Kidney (tissue), 14 donors: ENCODE data around the gene CDC25A. TPM values are rescaled to one million over a fixed set of nuclear protein-coding genes. Genes with fewer than 3 reads are reported as not detected.

ENCODE experiments used
- DNase-seq, 5 donors: peaks; one replicate each; pipeline ENCODE4 v3.0.0-alpha.2; 2013 to 2020
- FAIRE-seq: peaks from 2 replicates; lab custom pipeline; 2012; peaks lifted over from hg19 to GRCh38; lab: Jason Lieb, UNC
- H3K27ac ChIP-seq, 2 donors: one replicate each; pipeline ENCODE4 v1.7.0; 2013; ENCODE audit warnings: low read depth in 2 of 2, low read length in 2 of 2, inconsistent platforms in 1 of 2
- H3K27me3 ChIP-seq: one replicate; pipeline ENCODE4 v1.7.1; 2013; ENCODE audit warnings: low read length, inconsistent platforms; ENCODE audit not compliant: control insufficient read depth, insufficient read depth
- H3K36me3 ChIP-seq, 3 donors: one replicate each; pipeline versions ENCODE4 v1.7.0 to v1.7.1; 2013; ENCODE audit warnings: low read length in 3 of 3, control low read depth in 1 of 3, inconsistent platforms in 1 of 3; ENCODE audit not compliant: insufficient read depth in 3 of 3, control insufficient read depth in 2 of 3
- H3K4me1 ChIP-seq, 3 donors: one replicate each; pipeline versions ENCODE4 v1.7.0 to v1.7.1; 2013; ENCODE audit warnings: low read length in 3 of 3, inconsistent platforms in 1 of 3, low read depth in 1 of 3; ENCODE audit not compliant: control insufficient read depth in 2 of 3, insufficient read depth in 2 of 3
- H3K4me3 ChIP-seq, 3 donors: one replicate each; pipeline versions ENCODE4 v1.7.0 to v1.8.1; 2013; ENCODE audit warnings: low read length in 3 of 3, control low read depth in 1 of 3, inconsistent platforms in 1 of 3
- H3K9ac ChIP-seq, 3 donors: one replicate each; pipeline versions ENCODE4 v1.7.0 to v1.7.1; 2013; ENCODE audit warnings: low read length in 3 of 3, control low read depth in 1 of 3, inconsistent platforms in 1 of 3
- H3K9me3 ChIP-seq, 3 donors: one replicate each; pipeline versions ENCODE4 v1.7.0 to v1.7.1; 2013; ENCODE audit warnings: low read length in 3 of 3, control low read depth in 1 of 3, inconsistent platforms in 1 of 3; ENCODE audit not compliant: control insufficient read depth in 2 of 3, insufficient read depth in 1 of 3
- intact Hi-C: fragments of 100-400 bp; cut with DNase I; formaldehyde crosslinking; loops from one replicate; pipeline ENCODE4 v1.11.1; 2022
- polyA plus RNA-seq: library from polyadenylated mRNA; stranded (reverse); fragments of 350-450 nt; fragmentation: Illumina TruSeq; extraction: RNeasy Lipid Tissue Mini Kit (QIAGEN cat#74804); gene quantifications from one replicate; pipeline ENCODE4 v1.2.3, GENCODE V29; 2014; ENCODE audit warnings: low read depth, low replicate concordance; ENCODE audit not compliant: insufficient read depth
- total RNA-seq: library from RNA; stranded (reverse); fragmentation: NEBNext Ultra II Directional; extraction: Animal tissue kit (Norgen Biotek cat#: 25700); gene quantifications from one replicate; pipeline ENCODE4 v1.2.1, GENCODE V29; 2021
- TF ChIP-seq, protein P1 (sequence below): IDR thresholded peaks from 3 replicates; pipeline ENCODE4 v1.5.1; 2012; ENCODE audit warnings: mild to moderate bottlenecking, moderate library complexity, borderline replicate concordance; ENCODE audit not compliant: insufficient read depth; ENCODE audit errors: extremely low read depth
- donor health status: control.
- donor health status: control.
- donor health status: control.
- donor health status: control.
- donor health status: control.
- donor health status: DM: yes; HTN: yes; CAD: no.
- donor health status: Normal renal cell carcinoma (clear cell type).

Gene CDC25A
- total and polyA plus RNA-seq, 2 donors from 2014 or later, result 0.88 to 1.6 TPM

DNA sequence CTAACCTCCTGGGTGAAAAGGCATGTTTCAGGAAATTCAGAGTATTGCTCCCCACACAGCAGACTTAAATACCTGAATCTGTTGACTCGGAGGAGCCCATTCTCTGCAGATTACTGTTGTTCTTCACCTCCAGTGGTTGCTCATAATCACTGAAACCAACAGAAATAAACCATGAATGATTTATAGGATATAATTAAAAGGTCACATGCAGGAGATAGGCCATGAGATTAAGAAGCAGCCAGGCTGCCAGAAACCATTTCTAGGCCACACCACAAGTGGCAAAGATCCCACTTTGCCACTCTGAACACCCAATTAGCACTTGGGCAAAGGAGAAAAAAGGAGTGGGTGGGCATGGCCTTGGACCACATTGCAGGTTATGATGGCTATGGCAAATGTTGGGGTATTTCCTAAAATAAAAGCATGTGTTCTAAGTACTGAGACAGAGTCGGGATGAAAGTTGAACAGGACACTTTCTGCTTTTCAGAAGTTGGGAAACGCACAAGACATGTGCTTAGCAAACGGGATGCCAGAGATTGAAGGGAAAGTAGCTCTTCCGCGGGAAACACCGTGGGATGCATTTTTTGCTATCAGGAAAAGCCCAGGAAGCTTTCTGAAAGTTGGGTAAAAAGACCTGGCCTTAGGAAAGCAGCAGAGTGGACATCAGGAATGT is 1.5 kb downstream of the CDC25A start:
- H3K36me3 ChIP-seq, result peaks cover 0 to 6% (median 0%) of the 10 kb centered on the region in 3 donors
- H3K9ac ChIP-seq, result peak overlapping the region; percentile 10 to 65 (median 43)
- FAIRE-seq, result no peak
- peak in 1 of 5 donors; percentile 10 for DNase-seq
- peak overlapping the region; percentile 28 to 78 (median 64) for H3K4me3 ChIP-seq
- no peaks in the 10 kb centered on the region for H3K27me3 ChIP-seq
- H3K27ac ChIP-seq, result no peak overlapping the region
- no peaks in the 10 kb centered on the region for H3K9me3 ChIP-seq
- H3K4me1 ChIP-seq, result peaks cover 2 to 7% (median 4%) of the 10 kb centered on the region in 3 donors
- intact Hi-C loops, result no loop called here
- TF ChIP-seq, protein P1, sequence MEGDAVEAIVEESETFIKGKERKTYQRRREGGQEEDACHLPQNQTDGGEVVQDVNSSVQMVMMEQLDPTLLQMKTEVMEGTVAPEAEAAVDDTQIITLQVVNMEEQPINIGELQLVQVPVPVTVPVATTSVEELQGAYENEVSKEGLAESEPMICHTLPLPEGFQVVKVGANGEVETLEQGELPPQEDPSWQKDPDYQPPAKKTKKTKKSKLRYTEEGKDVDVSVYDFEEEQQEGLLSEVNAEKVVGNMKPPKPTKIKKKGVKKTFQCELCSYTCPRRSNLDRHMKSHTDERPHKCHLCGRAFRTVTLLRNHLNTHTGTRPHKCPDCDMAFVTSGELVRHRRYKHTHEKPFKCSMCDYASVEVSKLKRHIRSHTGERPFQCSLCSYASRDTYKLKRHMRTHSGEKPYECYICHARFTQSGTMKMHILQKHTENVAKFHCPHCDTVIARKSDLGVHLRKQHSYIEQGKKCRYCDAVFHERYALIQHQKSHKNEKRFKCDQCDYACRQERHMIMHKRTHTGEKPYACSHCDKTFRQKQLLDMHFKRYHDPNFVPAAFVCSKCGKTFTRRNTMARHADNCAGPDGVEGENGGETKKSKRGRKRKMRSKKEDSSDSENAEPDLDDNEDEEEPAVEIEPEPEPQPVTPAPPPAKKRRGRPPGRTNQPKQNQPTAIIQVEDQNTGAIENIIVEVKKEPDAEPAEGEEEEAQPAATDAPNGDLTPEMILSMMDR, result no peak

- TF ChIP-seq, protein P1, result no peak
- Histone ChIP-seq H3K9ac (no peak overlapping the region), H3K27me3 (no peaks in the 10 kb centered on the region), H3K4me3 (no peak overlapping the region), H3K27ac (no peak overlapping the region), H3K4me1 (peaks cover 2 to 7% (median 4%) of the 10 kb centered on the region in 3 donors), H3K9me3 (no peaks in the 10 kb centered on the region), H3K36me3 (peaks cover 0 to 10% (median 0%) of the 10 kb centered on the region in 3 donors)
- intact Hi-C loops, result no loop called here
- FAIRE-seq, result no peak
- no peak for DNase-seq
Observed at GRCh38 chr3:48185129-48185528, 3.1 kb downstream of the CDC25A start.

DNA sequence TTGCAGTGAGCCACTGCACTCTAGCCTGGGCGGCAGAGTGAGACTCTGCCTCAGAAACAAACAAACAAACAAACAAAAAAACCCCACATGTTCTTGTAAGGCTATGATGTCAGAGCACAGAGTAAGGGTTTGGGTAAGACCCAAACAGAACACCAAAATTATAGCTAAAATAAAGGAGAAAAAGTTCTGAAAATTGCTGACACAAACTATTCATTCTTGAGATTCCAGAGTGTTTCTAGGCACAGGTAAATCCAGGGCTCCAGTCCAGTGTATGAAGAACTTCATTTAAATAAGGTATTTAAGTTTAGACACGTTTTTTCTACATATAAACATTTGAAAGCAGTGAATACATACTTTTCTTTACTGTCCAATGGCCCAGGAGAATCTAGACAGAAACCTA is 3.9 kb downstream of the CDC25A start:
- no peak for DNase-seq
- Histone ChIP-seq H3K4me1 (peaks cover 2 to 7% (median 4%) of the 10 kb centered on the region in 3 donors), H3K27me3 (no peaks in the 10 kb centered on the region), H3K4me3 (no peak overlapping the region), H3K9me3 (no peaks in the 10 kb centered on the region), H3K27ac (no peak overlapping the region), H3K9ac (no peak overlapping the region), H3K36me3 (peaks cover 0 to 12% (median 0%) of the 10 kb centered on the region in 3 donors)
- TF ChIP-seq, protein P1, result no peak
- no peak for FAIRE-seq
- intact Hi-C loops, result no loop called here
